Endothelial cell of umbilical vein (primary cell): Measurements from ENCODE around the gene DSCAML1.

Experiments
- POLR2A ChIP-seq: IDR thresholded peaks from 2 replicates; pipeline ENCODE4 v1.6.1; 2012; ENCODE audit warnings: low read depth, mild to moderate bottlenecking, control low read depth, low read length
- TF ChIP-seq, protein P1 (sequence below), 2 donors: IDR thresholded peaks; 1 replicate in 1 of 2; 2 replicates in 1 of 2; pipeline ENCODE4 v1.5.1; 2011; ENCODE audit warnings: low read length in 2 of 2, mild to moderate bottlenecking in 2 of 2, moderate library complexity in 2 of 2, control low read depth in 1 of 2, inconsistent platforms in 1 of 2, low read depth in 1 of 2; ENCODE audit not compliant: insufficient read depth in 1 of 2; ENCODE audit errors: extremely low read depth in 1 of 2
- TF ChIP-seq, protein P2 (sequence below): IDR thresholded peaks from 2 replicates; pipeline ENCODE4 v1.6.1; 2011; ENCODE audit not compliant: insufficient read depth, insufficient read length

DNA sequence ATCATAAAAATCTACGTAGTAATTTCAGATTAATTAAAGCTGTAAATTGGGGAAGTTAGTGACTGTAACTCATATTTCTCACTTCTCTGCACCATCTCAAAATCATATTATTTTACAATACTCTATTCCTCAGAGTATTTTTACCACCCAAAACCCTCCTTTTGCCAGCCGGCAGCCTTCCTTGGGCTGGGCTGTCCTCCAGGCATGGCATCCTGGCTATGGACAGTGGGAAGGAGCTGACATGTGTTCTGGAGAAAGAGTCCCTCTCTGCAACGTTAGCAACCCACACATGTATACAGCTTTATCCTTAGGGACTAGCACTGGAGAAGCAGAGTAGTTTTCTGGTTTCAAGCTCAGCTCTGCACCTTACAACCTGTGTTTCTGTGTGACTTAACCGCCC, 86.8 kb downstream of the DSCAML1 start:
- TF ChIP-seq, protein P1, sequence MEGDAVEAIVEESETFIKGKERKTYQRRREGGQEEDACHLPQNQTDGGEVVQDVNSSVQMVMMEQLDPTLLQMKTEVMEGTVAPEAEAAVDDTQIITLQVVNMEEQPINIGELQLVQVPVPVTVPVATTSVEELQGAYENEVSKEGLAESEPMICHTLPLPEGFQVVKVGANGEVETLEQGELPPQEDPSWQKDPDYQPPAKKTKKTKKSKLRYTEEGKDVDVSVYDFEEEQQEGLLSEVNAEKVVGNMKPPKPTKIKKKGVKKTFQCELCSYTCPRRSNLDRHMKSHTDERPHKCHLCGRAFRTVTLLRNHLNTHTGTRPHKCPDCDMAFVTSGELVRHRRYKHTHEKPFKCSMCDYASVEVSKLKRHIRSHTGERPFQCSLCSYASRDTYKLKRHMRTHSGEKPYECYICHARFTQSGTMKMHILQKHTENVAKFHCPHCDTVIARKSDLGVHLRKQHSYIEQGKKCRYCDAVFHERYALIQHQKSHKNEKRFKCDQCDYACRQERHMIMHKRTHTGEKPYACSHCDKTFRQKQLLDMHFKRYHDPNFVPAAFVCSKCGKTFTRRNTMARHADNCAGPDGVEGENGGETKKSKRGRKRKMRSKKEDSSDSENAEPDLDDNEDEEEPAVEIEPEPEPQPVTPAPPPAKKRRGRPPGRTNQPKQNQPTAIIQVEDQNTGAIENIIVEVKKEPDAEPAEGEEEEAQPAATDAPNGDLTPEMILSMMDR (IDR thresholded peaks at IDR 0.05; ENCODE audit: extremely low read depth in 1 of 2, insufficient read depth in 1 of 2, low read depth in 1 of 2, low read length in 2 of 2) = no peak
- no peak for TF ChIP-seq POLR2A
- TF ChIP-seq, protein P2, sequence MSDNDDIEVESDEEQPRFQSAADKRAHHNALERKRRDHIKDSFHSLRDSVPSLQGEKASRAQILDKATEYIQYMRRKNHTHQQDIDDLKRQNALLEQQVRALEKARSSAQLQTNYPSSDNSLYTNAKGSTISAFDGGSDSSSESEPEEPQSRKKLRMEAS = no peak
